A673 (cell line): ENCODE measurements around the gene ROBO2. TPM values are rescaled to one million over a fixed set of nuclear protein-coding genes. Genes with fewer than 3 reads are reported as not detected.

Experiments
- BruUV-seq: library from RNA; stranded (reverse); fragments of 400-500 nt; replicated peaks from 2 replicates; lab custom pipeline; 2021; lab: Mats Ljungman, UMichigan
- CTCF ChIA-PET: fragments of 300-600 bp; sonication (Branson Sonifier 250); formaldehyde crosslinking; loops from one replicate; lab custom pipeline; 2022; ENCODE audit warnings: antibody characterized with exemption; lab: Charles Lee
- POLR2A ChIA-PET: fragments of 300-600 bp; sonication (Branson Sonifier 250); formaldehyde crosslinking; loops from one replicate; lab custom pipeline; 2022; ENCODE audit warnings: antibody characterized with exemption; ENCODE audit not compliant: low non-redundant PET; lab: Charles Lee
- DNase-seq: peaks from one replicate; pipeline ENCODE4 v3.0.0-alpha.2; 2015; ENCODE audit warnings: low spot score
- H3K27ac ChIP-seq: fragments of 200-600 bp; sonication (generic); 2 replicates; pipeline ENCODE4 v1.5.1; 2016; ENCODE audit warnings: mixed run types, low read depth, mild to moderate bottlenecking, mixed read lengths, antibody characterized with exemption, low read length; ENCODE audit not compliant: poor library complexity, severe bottlenecking
- H3K27me3 ChIP-seq: fragments of 200-600 bp; sonication (generic); replicated peaks from 2 replicates; pipeline ENCODE4 v1.6.1; 2017; ENCODE audit warnings: mixed run types, low read depth, mild to moderate bottlenecking, mixed read lengths, antibody characterized with exemption, low read length; ENCODE audit not compliant: insufficient read depth, poor library complexity
- H3K36me3 ChIP-seq: fragments of 200-600 bp; sonication (generic); 2 replicates; pipeline ENCODE4 v1.6.1; 2016; ENCODE audit warnings: mixed run types, mild to moderate bottlenecking, mixed read lengths, antibody characterized with exemption, low read length; ENCODE audit not compliant: insufficient read depth, poor library complexity, severe bottlenecking
- H3K4me1 ChIP-seq: fragments of 200-600 bp; sonication (generic); 2 replicates; pipeline ENCODE4 v1.6.1; 2017; ENCODE audit warnings: mixed run types, mild to moderate bottlenecking, mixed read lengths, antibody characterized with exemption, low read length; ENCODE audit not compliant: insufficient read depth, poor library complexity, severe bottlenecking
- H3K4me3 ChIP-seq: fragments of 200-600 bp; sonication (generic); 2 replicates; pipeline ENCODE4 v1.5.1; 2016; ENCODE audit warnings: low read depth, mixed run types, mild to moderate bottlenecking, mixed read lengths, low read length; ENCODE audit not compliant: poor library complexity, severe bottlenecking
- H3K9me3 ChIP-seq: fragments of 200-600 bp; sonication (generic); 2 replicates; pipeline ENCODE4 v1.6.1; 2016; ENCODE audit warnings: mixed run types, low read depth, mild to moderate bottlenecking, mixed read lengths, antibody characterized with exemption, low read length; ENCODE audit not compliant: poor library complexity, severe bottlenecking
- EZH2 ChIP-seq: fragments of 200-600 bp; sonication (generic); IDR thresholded peaks from 2 replicates; pipeline ENCODE4 v1.6.1; 2017; ENCODE audit warnings: borderline replicate concordance, low read depth, mild to moderate bottlenecking, mixed read lengths, antibody characterized with exemption, low read length; ENCODE audit not compliant: poor library complexity, severe bottlenecking
- intact Hi-C: fragments of 100-400 bp; cut with micrococcal nuclease; formaldehyde crosslinking; loops from one replicate; pipeline ENCODE4 v1.10.0; 2022; ENCODE audit not compliant: unreplicated experiment
- total RNA-seq: library from RNA; stranded (reverse); gene quantifications from 2 replicates; pipeline ENCODE4 v1.2.3, GENCODE V29; 2021
- TF ChIP-seq, protein P1 (sequence below): fragments of 300-800, 200-600 bp; sonication (generic); conservative IDR thresholded peaks from 2 replicates; pipeline ENCODE4 v1.5.1; 2017; ENCODE audit warnings: low read depth, mild to moderate bottlenecking, antibody characterized with exemption, low read length, moderate library complexity, mixed read lengths

ROBO2 gene
- total RNA-seq, 1 experiment from 2014 or later, result 17.5 TPM

- no peak for TF ChIP-seq EZH2
- TF ChIP-seq, protein P1, sequence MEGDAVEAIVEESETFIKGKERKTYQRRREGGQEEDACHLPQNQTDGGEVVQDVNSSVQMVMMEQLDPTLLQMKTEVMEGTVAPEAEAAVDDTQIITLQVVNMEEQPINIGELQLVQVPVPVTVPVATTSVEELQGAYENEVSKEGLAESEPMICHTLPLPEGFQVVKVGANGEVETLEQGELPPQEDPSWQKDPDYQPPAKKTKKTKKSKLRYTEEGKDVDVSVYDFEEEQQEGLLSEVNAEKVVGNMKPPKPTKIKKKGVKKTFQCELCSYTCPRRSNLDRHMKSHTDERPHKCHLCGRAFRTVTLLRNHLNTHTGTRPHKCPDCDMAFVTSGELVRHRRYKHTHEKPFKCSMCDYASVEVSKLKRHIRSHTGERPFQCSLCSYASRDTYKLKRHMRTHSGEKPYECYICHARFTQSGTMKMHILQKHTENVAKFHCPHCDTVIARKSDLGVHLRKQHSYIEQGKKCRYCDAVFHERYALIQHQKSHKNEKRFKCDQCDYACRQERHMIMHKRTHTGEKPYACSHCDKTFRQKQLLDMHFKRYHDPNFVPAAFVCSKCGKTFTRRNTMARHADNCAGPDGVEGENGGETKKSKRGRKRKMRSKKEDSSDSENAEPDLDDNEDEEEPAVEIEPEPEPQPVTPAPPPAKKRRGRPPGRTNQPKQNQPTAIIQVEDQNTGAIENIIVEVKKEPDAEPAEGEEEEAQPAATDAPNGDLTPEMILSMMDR, result no peak
- no peak for DNase-seq
- no peaks in the 10 kb centered on the region for H3K36me3 ChIP-seq
- ChIA-PET POLR2A (no interaction called here), CTCF (no interaction called here)
- no peaks in the 10 kb centered on the region for H3K27me3 ChIP-seq
- H3K4me1 ChIP-seq, result no peaks in the 10 kb centered on the region
- no TSS peak for BruUV-seq
- intact Hi-C loops, result no loop called here
- no peak overlapping the region for H3K4me3 ChIP-seq
- no peak overlapping the region for H3K27ac ChIP-seq
- H3K9me3 ChIP-seq, result no peaks in the 10 kb centered on the region
Measured at GRCh38 chr3:77267589-77267988, 227.7 kb downstream of the ROBO2 start.

DNA sequence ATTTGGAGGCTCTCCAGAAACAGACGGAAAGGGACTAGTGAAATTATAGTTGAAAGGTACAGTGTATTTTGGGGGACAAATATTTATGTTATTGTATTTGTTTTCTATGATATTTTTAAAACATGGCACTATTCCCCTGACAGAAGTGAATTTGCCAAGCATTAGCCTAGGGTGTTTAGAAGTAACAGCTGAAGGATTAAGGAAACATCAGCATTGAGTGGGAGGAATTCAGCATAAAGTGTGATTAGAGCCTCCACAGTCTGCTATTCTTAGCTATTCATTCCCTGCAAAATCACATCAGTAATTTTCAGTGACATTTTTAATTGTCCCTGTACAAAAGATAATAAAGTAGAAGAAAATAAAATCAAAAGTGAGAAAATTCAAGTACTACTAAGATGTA, 231.4 kb downstream of the ROBO2 start:
- BruUV-seq, result no TSS peak
- POLR2A ChIA-PET, result no interaction called here
- H3K27ac ChIP-seq, result no peak overlapping the region
- intact Hi-C loops, result no loop called here
- DNase-seq, result no peak
- H3K36me3 ChIP-seq, result no peaks in the 10 kb centered on the region
- H3K27me3 ChIP-seq, result no peaks in the 10 kb centered on the region
- no peak for TF ChIP-seq EZH2
- no peak overlapping the region for H3K4me3 ChIP-seq
- CTCF ChIA-PET, result no interaction called here
- no peaks in the 10 kb centered on the region for H3K4me1 ChIP-seq
- H3K9me3 ChIP-seq, result no peaks in the 10 kb centered on the region

DNA sequence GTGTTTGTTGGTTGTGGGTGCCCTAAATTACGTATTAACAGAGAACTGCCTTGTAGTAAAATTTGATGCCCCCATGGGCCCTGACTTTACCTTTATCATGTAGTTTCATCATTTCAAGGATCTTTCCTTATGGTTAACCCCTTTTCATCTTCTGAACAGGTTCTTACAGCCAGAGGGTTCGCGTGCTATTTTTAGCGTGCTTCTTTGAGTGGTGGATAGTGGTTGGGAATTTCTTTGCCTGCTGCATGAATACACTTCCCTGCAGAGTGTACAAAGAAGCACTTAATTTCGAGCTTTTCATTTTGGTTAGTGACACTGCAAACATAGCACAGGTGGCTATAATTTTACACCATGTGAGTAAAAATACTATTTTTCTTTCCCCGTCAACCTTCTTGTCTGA, 231.8 kb downstream of the ROBO2 start:
- ChIA-PET POLR2A (no interaction called here), CTCF (no interaction called here)
- no peaks in the 10 kb centered on the region for H3K36me3 ChIP-seq
- H3K27ac ChIP-seq, result no peak overlapping the region
- no peaks in the 10 kb centered on the region for H3K9me3 ChIP-seq
- H3K4me1 ChIP-seq, result no peaks in the 10 kb centered on the region
- BruUV-seq, result no TSS peak
- intact Hi-C loops, result no loop called here
- TF ChIP-seq EZH2, result no peak
- TF ChIP-seq, protein P1, result no peak
- no peaks in the 10 kb centered on the region for H3K27me3 ChIP-seq
- no peak overlapping the region for H3K4me3 ChIP-seq
- no peak for DNase-seq

- Histone ChIP-seq H3K9me3 (no peaks in the 10 kb centered on the region), H3K4me3 (no peak overlapping the region), H3K27ac (no peak overlapping the region), H3K36me3 (no peaks in the 10 kb centered on the region), H3K27me3 (no peaks in the 10 kb centered on the region), H3K4me1 (peaks cover 5% of the 10 kb centered on the region)
- no TSS peak for BruUV-seq
- no peak for DNase-seq
- intact Hi-C loops, result no loop called here
- POLR2A ChIA-PET, result no interaction called here
- TF ChIP-seq, protein P1, result no peak
- TF ChIP-seq EZH2, result no peak
- CTCF ChIA-PET, result no interaction called here
Measured at GRCh38 chr3:77279276-77279675, 239.4 kb downstream of the ROBO2 start.
